HG02981 (cell line): ENCODE data around the gene ZDHHC11.
A peak's percentile ranks its signal among the peaks of the same experiment; 100 is the strongest.
"Not testable (repeated sequence)": the region's sequence is repeated elsewhere in the genome, so short reads cannot be mapped to it uniquely, and the experiment has no call there.

Experiments
- ATAC-seq: cut with Tn5 transposase; IDR thresholded peaks from one replicate; pipeline ENCODE4 v1.9.1; 2021; ENCODE audit warnings: mild to moderate bottlenecking, moderate library complexity; ENCODE audit not compliant: unreplicated experiment

Gene ZDHHC11

DNA sequence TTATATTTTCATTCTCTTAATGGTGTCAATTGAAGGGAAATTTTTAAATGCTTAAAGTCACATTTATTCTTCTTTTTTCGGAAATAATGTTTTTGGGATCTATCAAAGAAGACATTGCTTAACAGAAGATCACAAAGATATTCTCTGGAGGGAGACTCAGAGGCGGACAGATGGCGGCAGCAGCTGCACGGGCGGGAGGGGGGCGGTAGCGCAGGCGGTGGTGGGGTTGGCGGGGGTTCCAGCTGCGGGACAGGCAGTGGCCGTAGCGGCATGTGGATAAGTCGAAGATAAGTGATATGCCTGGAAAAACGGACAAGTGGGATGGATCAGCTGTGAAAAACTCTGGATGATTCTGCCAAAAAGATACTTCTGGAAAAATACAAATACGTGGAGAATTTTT is 34.6 kb downstream of the ZDHHC11 start:
- ATAC-seq, result no peak

- no peak for ATAC-seq
Measured at GRCh38 chr5:815449-815848, 35.3 kb downstream of the ZDHHC11 start.

GRCh38 chr5:813575-813974 is 37.2 kb downstream of the ZDHHC11 start:
- ATAC-seq, result not testable (repeated sequence)

DNA sequence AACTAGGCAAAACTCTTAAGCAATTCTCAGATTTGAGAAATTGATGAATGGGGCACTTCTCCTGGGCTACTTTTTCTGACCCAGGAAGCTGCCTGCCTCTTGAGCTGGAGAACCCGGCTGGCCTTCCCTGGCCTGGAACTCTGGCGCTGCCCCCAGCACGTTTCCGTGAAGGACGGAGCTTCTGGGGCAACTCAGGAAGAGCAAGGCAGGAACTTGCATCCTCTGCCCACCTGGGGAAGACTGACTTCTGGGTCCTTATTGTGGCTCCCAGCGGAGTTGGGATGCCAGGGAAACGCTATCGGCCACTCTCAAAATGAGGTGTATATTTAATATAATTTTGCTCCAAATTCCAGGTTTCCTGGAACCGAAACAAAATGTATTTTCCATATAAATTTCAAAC is 39.4 kb downstream of the ZDHHC11 start:
- ATAC-seq, result not testable (repeated sequence)

DNA sequence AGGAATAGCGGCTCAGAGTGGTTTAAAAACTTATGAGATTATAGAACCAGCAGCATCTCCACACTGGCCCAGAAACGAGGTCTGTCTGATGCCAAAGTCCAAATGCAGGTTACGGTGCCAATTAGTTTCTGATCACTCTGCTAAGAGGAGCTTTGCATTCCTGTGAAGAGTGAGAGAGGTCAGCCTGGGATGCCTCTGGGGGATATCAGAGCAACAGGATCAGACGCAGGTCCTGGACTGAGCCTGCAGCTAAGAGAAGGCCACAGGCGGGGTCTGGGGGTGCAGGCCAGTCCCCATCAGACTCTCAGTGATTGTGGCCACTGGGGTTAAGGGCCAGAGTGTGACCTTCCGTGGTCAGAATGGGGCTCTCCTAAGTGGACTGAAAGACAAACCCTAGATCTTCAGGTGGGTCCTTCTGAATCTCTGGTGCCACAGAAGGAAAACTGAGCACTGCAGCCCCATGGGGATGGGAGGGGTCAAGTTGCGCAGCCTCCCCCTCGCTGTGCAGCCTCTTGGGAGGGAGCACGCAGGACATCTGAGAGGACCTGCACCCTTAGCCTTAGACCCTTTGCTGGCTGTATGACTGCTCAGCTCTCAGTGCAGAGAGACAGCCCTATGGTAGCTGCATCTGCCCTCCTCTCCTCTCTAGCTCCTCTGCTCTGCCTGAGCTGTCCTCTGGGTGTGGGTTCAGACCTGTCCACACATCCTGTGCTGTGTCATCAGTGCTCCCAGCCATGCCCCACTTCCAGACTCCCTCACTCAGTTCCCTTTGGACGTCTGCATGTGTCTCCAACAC is 42.9 kb downstream of the ZDHHC11 start:
- ATAC-seq, result not testable (repeated sequence)

DNA sequence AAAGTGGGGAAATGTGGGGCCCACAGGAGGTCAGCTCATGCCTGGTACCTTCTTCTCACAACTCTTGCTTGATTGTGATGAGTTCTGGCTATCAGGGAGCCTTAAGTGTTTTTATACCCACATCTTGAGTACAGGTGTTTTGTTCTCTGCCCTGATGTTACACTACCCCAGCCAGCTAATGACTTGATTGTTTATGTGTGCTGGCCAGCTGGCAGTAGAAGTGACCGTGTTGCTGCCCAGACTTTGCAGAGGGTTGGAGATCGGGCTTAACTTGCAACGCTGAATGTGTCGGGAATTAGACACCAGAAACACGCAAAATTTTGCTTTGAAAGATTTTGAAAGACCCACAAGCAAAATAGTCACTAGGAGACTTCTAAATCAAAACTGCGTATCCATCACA is 49.3 kb downstream of the ZDHHC11 start:
- ATAC-seq, result no peak

- not testable (repeated sequence) for ATAC-seq
Measured at GRCh38 chr5:801055-801454, 49.7 kb downstream of the ZDHHC11 start.

DNA sequence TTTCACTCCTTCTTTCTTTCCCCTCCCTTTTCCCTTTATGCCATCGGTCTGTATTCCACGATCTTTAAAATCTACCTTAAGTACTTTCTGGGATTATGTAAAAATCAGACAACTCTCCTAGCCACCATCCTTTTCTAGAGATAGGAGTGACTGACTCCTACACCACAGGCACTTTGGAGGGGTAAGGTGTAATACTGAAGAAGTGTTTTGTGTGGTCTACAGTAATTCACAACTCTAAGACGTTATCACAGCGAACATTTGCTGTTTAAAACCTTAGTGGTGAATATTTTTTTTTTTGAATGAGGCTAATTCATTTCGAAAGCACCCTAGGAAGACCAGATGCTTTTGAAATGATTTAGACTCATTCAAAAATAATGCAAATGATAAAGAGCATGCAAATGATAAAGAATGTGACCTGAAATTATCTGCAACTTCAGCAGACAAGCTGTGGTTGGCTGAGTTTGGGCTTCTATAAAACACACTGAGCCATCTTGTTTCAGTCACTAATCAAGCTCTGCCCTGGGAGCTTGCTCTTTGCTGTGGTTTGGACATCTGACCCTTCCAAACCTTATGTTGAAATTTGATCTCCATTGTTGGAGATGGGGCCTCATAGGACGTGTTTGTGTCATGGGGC is 52.2 kb downstream of the ZDHHC11 start:
- not testable (repeated sequence) for ATAC-seq

- ATAC-seq, result not testable (repeated sequence)
Measured at GRCh38 chr5:797986-798385, 52.8 kb downstream of the ZDHHC11 start.

GRCh38 chr5:795873-796272 is 54.9 kb downstream of the ZDHHC11 start:
- not testable (repeated sequence) for ATAC-seq

DNA sequence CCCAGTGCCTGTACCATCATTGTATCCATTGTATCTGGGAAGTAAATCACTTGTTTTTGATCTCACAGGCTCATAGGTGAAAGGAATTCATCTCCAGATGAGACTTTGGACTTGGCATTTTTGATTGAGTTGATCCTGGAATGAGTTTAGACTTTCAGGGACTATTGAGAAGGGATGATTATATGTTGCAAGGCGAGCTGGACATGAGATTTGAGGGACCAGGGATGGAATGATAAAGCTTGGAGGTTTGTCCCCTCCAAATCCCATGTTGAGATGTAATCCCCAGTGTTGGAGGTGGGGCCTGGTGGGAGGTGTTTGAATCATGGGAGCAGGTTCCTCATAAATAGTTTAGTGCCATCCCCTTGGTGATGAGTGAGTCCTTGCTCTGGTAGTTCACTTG is 55.8 kb downstream of the ZDHHC11 start:
- ATAC-seq, result not testable (repeated sequence)

DNA sequence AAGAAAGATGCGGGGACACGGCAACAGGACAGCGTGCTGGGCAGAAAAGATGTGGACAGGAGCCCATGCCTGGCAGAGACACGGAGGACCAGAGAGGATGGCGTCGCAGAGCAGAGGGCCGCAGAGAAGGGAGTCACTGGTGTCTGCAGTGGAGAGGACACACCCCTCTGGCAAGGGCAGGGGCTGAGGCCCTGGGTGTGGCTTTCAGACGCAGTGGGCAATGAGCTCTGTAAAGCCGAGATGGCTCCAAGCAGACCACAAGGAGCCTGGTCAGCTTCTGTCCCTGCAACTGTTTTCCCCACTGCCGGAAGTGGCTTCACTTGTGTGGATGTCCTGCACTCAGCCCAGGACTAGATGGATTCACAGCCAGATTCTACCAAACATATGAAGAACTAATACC is 62.1 kb downstream of the ZDHHC11 start:
- not testable (repeated sequence) for ATAC-seq

- ATAC-seq, result not testable (repeated sequence)
Measured at GRCh38 chr5:787857-788233, 62.9 kb downstream of the ZDHHC11 start.

GRCh38 chr5:787224-787856 is 63.4 kb downstream of the ZDHHC11 start:
- not testable (repeated sequence) for ATAC-seq

DNA sequence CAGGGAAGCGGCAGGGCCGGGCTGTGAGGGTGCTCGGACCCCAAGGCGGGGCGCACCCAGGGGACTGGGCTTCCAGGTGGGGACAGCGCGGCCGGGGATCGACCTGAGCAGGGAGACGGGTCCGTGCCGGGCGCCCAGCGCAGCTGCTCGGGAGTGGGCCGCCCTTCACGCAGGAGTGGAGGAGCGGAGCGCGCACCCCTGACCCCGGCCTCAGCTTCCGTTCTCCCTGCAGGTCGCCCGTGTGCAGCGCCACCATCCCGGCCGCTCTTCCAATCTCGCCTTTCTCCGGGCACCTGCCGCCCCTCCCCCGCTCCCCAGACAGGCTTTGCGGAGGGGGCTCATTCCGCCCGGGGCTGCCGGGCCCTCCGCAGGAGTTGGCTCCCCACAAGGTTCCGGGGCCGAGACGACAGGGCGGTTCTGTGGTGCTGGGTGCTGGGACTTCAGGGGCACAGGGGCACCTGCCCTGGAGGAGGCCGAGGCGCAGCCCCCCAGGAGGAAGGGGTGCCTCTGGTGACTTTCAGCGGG is 65.5 kb downstream of the ZDHHC11 start:
- peak; percentile 9 for ATAC-seq

DNA sequence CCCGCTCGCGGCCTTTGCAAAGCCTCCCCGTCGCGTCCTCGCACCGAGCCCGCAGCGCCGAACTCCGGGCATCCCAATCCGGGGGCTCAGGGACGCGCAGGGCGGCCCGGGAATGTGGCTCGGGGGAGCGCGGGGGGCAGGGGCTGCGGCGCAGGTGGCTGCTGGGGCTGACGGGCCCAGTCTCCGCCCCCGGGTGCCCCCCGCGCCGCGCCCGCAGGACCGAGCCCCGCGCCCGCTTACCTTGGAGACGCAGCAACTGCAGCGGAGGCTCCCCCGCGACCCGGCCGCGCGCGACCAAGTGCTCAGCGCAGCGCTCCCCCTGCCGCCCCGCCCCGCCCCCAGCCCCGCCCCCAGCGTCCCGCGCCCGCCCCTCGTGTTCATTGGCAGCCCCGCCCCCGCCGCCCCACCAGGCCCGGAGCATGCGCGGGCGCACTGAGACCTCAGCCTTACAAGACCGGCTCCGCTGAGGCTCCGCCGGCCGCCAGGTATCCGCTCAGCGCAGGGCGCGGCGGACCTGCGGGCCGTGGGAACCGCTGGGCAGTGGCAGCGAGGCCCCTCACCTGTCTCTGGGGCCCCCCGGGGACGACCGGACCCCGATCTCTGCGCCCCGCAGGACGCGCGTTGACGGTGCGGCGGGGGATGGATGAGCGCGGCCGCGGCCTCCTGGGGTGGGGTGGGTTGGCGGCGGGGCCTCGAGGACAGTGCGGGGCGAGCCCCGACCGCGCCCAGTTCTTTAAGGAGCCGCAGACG is 66.2 kb downstream of the ZDHHC11 start, which contains the start of gene ZDHHC11B:
Gene ZDHHC11B, minus strand, starts transcription at position 302 of the 750 bp plus-strand sequence. CDS start 17,810 bp downstream, outside the sequence.
- ATAC-seq, result peak; percentile 60

DNA sequence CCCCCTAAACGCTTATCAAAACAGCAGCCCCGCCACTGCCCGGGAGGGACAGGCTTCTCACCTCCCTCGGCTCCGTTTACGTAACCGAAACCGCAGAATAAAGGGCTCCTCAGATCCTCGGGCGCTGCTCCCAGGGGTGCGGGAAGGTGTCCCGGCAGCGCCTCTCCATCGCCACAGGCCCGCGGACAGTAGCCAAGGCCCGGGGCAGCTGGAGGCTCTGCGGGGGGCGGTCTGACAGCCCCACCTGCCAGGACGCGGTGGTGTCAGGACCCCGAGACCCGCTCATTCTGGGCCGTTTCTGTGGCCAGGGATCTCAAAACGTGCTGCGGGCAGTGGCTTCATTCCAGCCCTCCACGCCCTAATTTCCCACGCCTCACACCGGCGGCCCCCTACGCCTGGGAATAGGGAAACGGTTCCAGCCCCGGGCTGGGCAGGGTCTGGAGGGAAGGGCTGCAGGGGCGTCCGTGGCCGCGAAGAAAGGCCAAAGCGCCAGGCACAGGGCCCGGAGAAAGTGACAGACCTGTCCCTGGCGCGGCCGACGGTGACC is 66.8 kb downstream of the ZDHHC11 start:
- ATAC-seq, result not testable (repeated sequence)

GRCh38 chr5:783049-783802 is 67.6 kb downstream of the ZDHHC11 start:
- ATAC-seq, result not testable (repeated sequence)

GRCh38 chr5:782356-782755 is 68.4 kb downstream of the ZDHHC11 start:
- ATAC-seq, result not testable (repeated sequence)

DNA sequence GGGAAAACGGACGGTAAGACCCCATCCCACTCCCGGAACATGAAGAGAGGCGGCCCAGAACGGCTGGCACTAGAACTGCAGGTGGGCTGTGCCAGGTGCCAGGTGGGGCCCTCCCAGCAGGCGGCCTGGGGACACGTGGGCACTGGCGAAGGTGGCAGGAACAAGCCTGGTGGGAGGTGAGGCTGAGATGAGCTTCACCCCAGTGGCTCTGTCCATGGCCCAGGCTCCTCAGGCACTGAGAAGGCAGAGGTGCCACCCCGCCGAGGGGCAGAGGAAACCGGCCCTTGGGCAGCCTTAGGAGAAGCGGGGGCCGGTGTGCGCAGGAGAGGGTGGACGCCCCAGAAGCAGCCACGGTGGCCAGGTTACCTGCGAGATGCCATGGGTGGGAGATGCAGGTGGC is 70.2 kb downstream of the ZDHHC11 start:
- ATAC-seq, result not testable (repeated sequence)
